Stimulated activated CD4-positive, alpha-beta T cell treated with anti-CD3 and anti-CD28 coated beads, Interleukin-1b, Interleukin-23, amount 100 ng/mL, for 48 hours (primary cell): ENCODE data around the gene ADPGK.
"Not testable (repeated sequence)": the region's sequence is repeated elsewhere in the genome, so short reads cannot be mapped to it uniquely, and the experiment has no call there.

Experiments used
- DNase-seq: peaks from one replicate; pipeline ENCODE4 v3.0.0-alpha.2; 2020

The ADPGK gene

DNA sequence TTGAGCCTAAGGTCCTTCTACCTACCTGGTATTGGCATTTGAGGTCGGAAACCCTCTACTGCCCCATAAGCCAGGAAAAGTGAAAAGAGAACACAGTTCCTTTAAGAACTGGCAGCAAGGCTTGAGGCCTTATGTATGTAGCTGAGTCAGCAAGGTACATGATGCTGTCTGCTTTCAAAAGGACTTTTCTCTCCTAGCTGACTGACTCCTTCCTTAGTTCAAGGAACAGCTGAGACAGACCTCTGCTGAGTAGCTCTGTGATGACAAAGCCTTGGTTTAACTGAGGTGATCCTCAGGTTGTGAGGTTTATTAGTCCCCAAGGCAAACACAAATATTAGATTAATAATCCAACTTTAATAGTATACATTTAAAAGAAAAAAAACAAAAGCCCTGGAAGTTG is 45.8 kb downstream of the ADPGK start:
- no peak for DNase-seq

DNA sequence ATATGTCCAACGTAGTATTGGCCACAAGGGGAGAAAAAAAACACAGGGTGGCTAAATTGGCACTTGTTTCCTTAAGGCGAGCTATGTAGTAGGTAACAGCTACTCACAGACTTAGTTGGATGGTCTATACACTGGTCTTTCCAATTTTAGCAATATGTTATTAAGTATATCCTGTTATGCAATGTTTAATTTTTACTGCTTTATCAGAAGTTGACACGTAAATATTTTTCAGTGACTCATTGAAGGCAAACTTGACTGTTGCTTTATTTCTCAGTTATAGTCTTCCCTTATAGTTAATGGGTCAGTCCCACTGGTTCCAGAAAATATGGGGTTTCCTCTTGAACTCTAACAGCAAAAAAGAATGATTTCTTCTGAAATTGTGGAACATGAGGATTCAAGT is 46.5 kb downstream of the ADPGK start:
- no peak for DNase-seq

DNA sequence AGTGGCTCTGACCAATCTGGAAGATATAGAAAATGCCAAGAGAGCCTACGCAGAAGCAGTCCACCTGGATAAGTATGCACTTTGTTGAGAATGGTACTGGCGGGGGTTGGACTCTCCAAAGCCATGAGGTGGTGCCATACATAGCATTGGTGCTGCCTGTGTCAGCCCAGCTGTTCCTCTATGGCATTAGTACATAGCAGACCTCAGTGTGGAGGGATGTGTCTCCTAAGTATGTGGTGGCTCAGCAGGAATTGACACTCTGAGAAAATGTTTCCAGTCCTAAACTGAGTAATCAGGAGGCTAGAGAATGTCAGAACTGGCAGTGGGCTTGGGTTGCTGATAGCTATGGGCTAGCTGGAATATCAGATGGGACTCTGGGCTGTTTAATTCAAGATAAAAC is 48.4 kb downstream of the ADPGK start:
- DNase-seq = no peak

DNA sequence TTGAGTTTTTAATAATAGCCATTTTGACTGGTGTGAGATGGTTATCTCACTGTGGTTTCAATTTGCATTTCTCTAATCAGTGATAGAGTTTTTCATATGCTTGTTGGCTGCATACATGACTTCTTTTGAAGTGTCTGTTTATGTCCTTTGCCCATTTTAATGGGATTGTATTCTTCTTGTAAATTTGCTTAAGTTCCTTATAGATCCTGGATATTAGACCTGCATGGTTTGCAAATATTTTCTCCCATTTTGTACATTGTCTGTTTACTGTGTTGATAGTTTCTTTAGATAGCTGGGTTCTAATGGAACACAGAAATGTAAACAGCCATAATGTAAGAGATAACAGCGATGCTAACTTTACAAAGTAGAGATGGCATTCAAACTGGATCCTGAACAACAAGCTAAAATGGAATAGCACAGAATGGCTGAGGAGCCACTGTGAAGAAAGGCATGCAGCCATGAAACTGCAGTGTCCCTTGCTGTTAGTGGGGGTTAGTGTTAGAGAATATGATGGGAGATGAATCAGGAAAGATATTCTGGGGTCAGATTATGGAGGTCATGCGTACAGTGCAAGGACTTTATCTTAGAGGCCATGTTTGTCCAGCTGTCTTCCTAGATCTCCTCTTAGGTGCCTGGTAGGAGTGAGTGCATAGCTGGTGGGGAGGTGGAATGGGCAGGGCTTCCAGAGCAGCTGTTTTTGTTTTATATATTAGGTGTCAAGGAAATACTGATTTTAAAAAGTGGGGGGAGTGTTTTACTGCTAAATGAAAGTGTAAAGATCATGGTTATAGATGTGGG is 49.4 kb downstream of the ADPGK start:
- no peak for DNase-seq

DNA sequence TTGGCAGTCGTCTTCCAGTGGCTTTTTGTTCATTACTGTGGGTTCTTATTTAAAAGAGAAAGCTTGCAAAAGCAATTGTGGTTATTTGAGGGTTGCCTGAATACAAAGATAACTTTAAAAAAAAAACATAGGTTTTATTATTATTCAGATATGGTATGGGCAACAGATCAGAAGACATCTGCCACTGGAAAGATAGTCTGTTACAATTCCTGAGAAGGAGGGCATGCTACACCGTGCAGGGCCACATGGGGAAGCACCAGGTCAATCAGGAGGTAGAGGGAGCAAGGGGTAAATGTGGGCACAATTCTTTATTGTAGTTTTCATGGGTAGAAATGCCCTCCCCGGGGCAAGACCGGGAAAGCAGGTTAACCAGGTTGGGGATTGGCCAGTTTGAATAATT is 51.0 kb downstream of the ADPGK start:
- DNase-seq = no peak

DNA sequence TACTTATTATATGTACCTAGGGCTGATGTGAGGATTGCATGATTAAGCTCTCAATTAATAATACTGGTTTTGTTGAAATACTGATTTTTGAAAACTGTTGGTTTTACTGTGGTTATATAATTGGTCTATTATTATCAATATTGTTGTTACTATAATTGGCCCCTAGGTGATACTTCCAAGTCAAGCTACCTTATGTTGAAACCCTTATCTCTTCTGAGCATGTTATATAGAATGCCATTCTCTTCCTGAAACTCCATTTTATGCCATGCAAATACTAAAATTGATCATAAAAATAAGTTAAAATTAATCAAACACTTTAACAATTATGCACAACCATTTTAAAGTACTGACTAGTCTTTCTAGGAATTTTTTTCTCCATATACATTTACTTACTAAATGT is 51.5 kb downstream of the ADPGK start:
- no peak for DNase-seq

DNA sequence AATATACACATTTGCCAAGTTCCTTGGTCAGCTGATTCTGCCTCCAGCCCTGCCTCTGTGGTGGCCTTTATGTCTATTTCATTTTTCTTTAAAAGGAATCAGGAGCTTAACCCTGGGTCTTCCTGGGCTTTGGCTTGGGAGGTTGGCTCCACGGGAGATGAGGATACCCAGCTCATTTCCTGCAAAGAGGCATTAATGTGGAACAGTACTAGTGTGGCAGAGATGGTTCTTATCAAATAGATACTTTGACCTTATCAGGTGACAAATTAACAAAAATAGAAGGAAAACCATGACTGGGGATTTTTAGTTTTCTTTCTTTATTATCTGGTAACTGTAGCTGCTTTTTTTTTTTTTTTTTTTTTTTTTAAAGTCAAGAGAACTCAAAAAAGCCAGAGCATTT is 54.7 kb downstream of the ADPGK start:
- no peak for DNase-seq

DNA sequence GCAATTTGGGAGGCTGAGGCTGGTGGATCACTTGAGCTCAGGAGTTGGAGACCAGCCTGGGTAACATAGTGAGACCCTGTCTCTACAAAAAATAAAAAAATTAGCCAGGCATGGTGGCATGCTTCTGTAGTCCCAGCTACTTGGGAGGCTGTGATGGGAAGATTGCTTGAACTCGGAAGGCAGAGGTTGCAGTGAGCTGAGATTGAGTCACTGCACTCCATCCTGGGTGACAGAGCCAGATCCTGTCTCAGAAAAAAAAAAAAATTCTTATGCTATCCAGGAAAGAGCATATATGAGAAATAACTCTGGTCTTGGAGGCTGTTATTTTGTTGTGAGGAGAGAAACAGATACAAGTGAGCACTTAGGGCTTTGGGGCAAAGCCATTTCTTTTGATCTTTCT is 55.3 kb downstream of the ADPGK start:
- not testable (repeated sequence) for DNase-seq

DNA sequence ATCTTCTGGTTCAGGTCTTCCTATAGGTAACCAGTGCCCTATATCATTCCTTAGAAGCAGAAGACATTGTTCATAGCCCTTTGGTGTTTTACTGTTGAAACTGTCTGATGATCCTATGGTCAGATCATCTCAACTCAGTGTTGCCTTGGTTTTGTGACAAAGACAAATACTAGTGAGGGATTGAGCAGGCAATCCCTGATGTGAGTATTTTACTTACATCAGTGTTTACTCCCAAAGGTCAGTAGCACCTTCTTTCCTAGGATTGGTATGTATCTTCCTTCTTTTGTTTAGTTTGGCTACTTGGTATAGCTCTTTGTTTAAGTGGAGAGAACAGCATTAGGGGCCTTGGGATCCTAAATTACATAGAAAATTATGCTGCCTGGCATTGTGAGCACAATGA is 56.4 kb downstream of the ADPGK start:
- DNase-seq = no peak

DNA sequence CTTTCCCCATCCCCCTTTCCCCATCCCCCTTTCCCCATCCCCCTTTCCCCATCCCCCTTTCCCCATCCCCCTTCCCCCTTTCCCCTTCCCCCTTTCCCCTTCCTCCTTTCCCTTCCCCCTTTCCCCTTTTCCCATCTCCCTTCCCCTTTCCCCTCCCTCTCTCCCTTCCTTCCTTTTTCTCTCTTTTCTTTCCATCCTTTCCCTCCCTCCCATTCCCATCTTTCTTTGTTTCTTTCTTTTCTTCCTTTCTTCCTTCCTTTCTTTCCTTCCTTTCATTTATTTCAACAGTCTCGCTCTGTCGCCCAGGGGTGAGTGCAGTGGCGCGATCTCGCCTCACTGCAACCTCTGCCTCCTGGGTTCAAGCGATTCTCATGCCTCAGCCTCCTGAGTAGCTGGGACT is 57.7 kb downstream of the ADPGK start:
- not testable (repeated sequence) for DNase-seq

DNA sequence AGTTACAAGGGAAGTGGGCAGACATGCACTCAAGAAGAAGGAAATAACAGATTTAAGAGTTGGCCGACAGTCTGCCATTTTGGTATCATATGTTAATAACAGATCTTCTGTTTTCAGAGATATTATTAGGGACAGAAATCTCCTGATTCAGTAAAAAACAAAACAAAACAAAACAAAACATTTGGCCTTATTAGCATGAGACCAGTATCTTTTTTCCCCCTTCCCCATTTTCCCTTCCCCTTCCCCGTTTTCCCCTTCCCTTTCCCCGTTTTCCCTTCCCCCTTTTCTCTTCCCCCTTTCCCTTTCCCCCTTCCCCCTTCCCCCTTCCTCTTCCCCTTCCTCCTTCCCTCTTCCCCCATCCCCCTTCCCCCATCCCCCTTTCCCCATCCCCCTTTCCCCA is 58.1 kb downstream of the ADPGK start:
- DNase-seq = no peak

DNA sequence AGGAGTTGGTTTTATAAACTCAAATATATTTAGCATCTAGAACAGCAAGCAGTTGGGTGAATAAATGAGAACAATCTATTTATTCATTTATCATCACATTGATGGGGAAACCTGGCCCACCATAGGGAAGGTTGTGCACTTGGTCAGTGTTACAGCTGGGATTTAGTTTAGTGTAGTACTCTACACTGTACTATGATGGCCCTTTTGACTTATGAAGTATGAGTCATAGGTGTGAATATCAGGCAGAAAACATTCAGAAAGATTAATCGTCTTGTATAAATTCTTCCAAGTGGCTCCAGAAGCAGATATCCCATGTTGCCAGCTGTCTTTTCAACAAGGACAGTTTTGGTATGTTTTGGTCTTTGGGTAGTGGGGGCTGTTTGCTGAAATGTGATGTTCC is 59.5 kb downstream of the ADPGK start:
- no peak for DNase-seq

DNA sequence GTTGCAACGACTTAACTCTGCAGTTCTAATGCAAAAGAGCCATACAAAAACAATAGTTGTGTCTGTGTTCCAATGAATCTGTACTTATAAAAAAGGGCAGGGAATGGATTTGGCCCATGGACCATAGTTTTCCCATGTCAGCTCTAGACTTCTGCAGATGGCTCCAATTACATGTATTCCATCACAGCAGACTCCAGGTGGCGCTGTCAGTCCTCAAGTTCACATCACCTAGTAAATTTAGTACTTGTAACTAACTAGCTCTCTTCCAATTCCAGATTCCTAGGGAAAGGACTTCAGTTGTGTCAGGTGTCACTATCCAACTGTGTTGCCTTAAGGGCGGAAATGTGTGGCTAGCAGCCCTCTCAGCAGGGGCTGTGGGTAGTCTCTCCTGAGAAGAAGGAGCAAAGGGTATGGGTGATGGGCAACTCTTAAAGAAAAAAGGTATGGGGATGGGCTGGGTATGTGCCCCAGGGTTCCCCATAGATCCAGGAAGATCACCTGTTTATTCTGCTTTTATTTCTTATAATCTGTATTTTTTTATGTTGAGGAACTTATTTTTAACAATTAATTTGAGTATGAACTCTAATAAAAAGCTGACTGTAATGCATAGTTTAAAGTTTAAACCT is 61.4 kb downstream of the ADPGK start:
- peak; percentile 55 for DNase-seq

DNA sequence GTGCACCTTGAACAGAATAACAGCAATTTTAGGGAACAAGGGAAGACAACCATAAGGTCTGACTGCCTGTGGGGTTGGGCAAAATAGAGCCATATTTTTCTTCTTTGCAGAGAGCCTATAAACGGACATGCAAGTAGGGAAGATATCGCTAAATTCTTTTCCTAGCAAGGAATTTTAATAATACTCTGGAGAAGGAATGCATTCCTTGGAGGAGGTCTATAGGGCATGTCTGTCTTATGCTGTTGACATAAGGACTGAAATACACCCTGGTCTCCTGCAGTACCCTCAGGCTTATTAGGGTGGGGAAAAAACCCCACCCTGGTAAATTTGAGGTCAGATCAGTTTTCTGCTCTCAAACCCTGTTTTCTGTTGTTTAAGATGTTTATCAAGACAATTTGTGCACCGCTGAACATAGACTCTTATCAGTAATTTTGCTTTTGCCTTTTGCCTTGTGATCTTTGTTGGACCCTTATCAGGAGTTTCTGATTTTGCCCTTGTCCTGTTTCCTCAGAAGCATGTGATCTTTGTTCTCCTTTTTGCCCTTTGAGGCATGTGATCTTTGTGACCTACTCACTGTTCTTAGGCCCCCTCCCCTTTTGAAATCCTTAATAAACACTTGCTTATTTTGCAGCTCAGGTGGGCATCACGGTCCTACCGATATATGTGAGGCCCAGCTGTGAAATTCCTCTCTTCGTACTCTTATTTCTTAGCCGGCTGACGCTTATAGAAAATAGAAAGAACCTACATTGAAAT is 74.8 kb downstream of the ADPGK start:
- not testable (repeated sequence) for DNase-seq

DNA sequence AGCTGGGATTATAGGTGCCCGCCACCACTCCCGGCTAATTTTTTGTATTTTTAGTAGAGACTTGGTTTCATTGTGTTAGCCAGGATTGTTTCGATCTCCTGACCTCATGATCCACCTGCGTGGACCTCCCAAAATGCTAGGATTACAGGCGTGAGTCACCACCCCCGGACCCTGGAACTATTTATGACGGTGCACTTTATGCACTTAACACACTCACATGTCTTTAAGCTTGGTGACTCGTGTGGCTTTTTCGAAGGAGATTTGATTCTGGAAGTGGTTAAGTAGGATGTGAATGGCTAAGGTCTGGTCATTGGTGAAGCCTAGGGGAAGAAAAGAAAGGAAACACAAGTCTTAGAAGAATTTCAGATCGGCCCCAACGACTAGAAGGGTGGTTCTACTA is 77.3 kb downstream of the ADPGK start:
- no peak for DNase-seq
